Tibial nerve (tissue), 3 donors: ENCODE results near the gene GABRD.

Experiments
- CTCF ChIP-seq, 5 experiments: fragments of 200-600 bp in 3 of 5; fragments of 450-650 bp in 2 of 5; sonication (generic) in 3 of 5; IDR thresholded peaks; one replicate each; pipeline ENCODE4 v1.5.1; 2016 to 2019; ENCODE audit warnings: antibody characterized with exemption in 5 of 5, mild to moderate bottlenecking in 3 of 5, moderate library complexity in 2 of 5
- POLR2A ChIP-seq, 2 donors: fragments of 450-650 bp; IDR thresholded peaks; one replicate each; pipeline ENCODE4 v1.6.1; 2017; ENCODE audit warnings: antibody characterized with exemption in 2 of 2, mild to moderate bottlenecking in 2 of 2, moderate library complexity in 2 of 2

- TF ChIP-seq CTCF (IDR thresholded peaks at IDR 0.05): no peak
- no peak for TF ChIP-seq POLR2A (IDR thresholded peaks at IDR 0.05)
These were observed 46.0 kb upstream of the GABRD start for GRCh38 chr1:1972976-1973715.
